ENCODE data around the gene SLC9A7.

The SLC9A7 gene

GRCh38 chrX:46611658-46612362 lies 147.1 kb downstream of the SLC9A7 start:
- no peak overlapping the region for H3K4me3 ChIP-seq
- no peak for DNase-seq
- no peaks in the 10 kb centered on the region for H3K9me3 ChIP-seq
- no peaks in the 10 kb centered on the region for H3K36me3 ChIP-seq
- no peak overlapping the region for H3K27ac ChIP-seq
- TF ChIP-seq CTCF (IDR thresholded peaks at IDR 0.05): no peak
- intact Hi-C loops (cut with DNase I; ENCODE audit: low total_unique reads): no loop called here
- no peaks in the 10 kb centered on the region for H3K4me1 ChIP-seq
- no peaks in the 10 kb centered on the region for H3K27me3 ChIP-seq

GRCh38 chrX:46610070-46610658 lies 148.8 kb downstream of the SLC9A7 start:
- Histone ChIP-seq H3K27me3 (no peaks in the 10 kb centered on the region), H3K36me3 (no peaks in the 10 kb centered on the region), H3K4me3 (no peak overlapping the region), H3K4me1 (no peaks in the 10 kb centered on the region), H3K9me3 (no peaks in the 10 kb centered on the region), H3K27ac (no peak overlapping the region)
- intact Hi-C loops (cut with DNase I; ENCODE audit: low total_unique reads): no loop called here
- DNase-seq: no peak
- no peak for TF ChIP-seq CTCF (IDR thresholded peaks at IDR 0.05)

GRCh38 chrX:46607916-46608315 lies 151.0 kb downstream of the SLC9A7 start:
- Histone ChIP-seq H3K9me3 (no peaks in the 10 kb centered on the region), H3K36me3 (no peaks in the 10 kb centered on the region), H3K4me3 (no peak overlapping the region), H3K27me3 (no peaks in the 10 kb centered on the region), H3K27ac (no peak overlapping the region), H3K4me1 (no peaks in the 10 kb centered on the region)
- no peak for DNase-seq
- TF ChIP-seq CTCF (IDR thresholded peaks at IDR 0.05): no peak
- intact Hi-C loops (cut with DNase I; ENCODE audit: low total_unique reads): no loop called here

GRCh38 chrX:46602468-46603102 lies 156.3 kb downstream of the SLC9A7 start:
- no peaks in the 10 kb centered on the region for H3K27me3 ChIP-seq
- intact Hi-C loops (cut with DNase I; ENCODE audit: low total_unique reads): no loop called here
- no peak for TF ChIP-seq CTCF (IDR thresholded peaks at IDR 0.05)

GRCh38 chrX:46601283-46601682 lies 157.6 kb downstream of the SLC9A7 start:
- Histone ChIP-seq H3K27me3 (no peaks in the 10 kb centered on the region), H3K9me3 (no peaks in the 10 kb centered on the region), H3K27ac (no peak overlapping the region), H3K36me3 (no peaks in the 10 kb centered on the region), H3K4me1 (no peaks in the 10 kb centered on the region), H3K4me3 (no peak overlapping the region)
- DNase-seq: no peak
- intact Hi-C loops (cut with DNase I; ENCODE audit: low total_unique reads): no loop called here
- no peak for TF ChIP-seq CTCF (IDR thresholded peaks at IDR 0.05)

More at GRCh38 chrX:46602468-46603102, 156.3 kb downstream of the SLC9A7 start:
- H3K4me1 ChIP-seq: no peaks in the 10 kb centered on the region
- no peak overlapping the region for H3K4me3 ChIP-seq
- H3K27ac ChIP-seq: no peak overlapping the region
- H3K9me3 ChIP-seq: no peaks in the 10 kb centered on the region
- no peak for DNase-seq
- H3K36me3 ChIP-seq: no peaks in the 10 kb centered on the region
